SU-DHL-6 (cell line): ENCODE measurements around the gene ASTN1.

Experiments
- H2AFZ ChIP-seq: fragments of 200-600 bp; sonication (generic); 2 replicates; pipeline ENCODE4 v1.6.1; 2014; ENCODE audit warnings: low read depth, mild to moderate bottlenecking, moderate library complexity, mixed read lengths, antibody characterized with exemption, low read length; ENCODE audit not compliant: severe bottlenecking
- H3F3A ChIP-seq: fragments of 200-600 bp; shearing (Covaris generic); 2 replicates; pipeline ENCODE4 v1.6.0; 2016; ENCODE audit warnings: antibody characterized with exemption, mild to moderate bottlenecking; ENCODE audit not compliant: insufficient read depth
- H3K27ac ChIP-seq: fragments of 200-600 bp; sonication (generic); 2 replicates; pipeline ENCODE4 v1.5.1; 2016; ENCODE audit warnings: low read depth, mild to moderate bottlenecking, low read length, moderate library complexity, mixed read lengths
- H3K27me3 ChIP-seq: fragments of 200-600 bp; sonication (generic), shearing (Covaris generic); 2 replicates; pipeline ENCODE4 v1.6.0; 2014; ENCODE audit warnings: mild to moderate bottlenecking, low read length
- H3K36me3 ChIP-seq: fragments of 200-600 bp; sonication (generic); 2 replicates; pipeline ENCODE4 v1.6.1; 2014; ENCODE audit warnings: mild to moderate bottlenecking, low read length, mixed read lengths
- H3K4me2 ChIP-seq: fragments of 300-600, 200-600 bp; shearing (Covaris generic), sonication (generic); 2 replicates; pipeline ENCODE4 v1.6.0; 2014; ENCODE audit warnings: low read length, low read depth, mild to moderate bottlenecking; ENCODE audit not compliant: poor library complexity, severe bottlenecking
- H3K4me3 ChIP-seq: fragments of 200-600 bp; sonication (generic); 2 replicates; pipeline ENCODE4 v1.5.1; 2014; ENCODE audit warnings: antibody characterized with exemption, low read length, mild to moderate bottlenecking, mixed read lengths; ENCODE audit not compliant: insufficient read depth, poor library complexity, severe bottlenecking
- H3K79me2 ChIP-seq: fragments of 200-600 bp; sonication (generic); 2 replicates; pipeline ENCODE4 v1.6.1; 2014; ENCODE audit warnings: mild to moderate bottlenecking, low read length, moderate library complexity; ENCODE audit not compliant: insufficient read depth
- H3K9ac ChIP-seq: fragments of 200-600 bp; sonication (generic); 2 replicates; pipeline ENCODE4 v1.7.0; 2014; ENCODE audit warnings: mild to moderate bottlenecking, low read length
- H3K9me2 ChIP-seq: fragments of 200-600 bp; sonication (generic); replicated peaks from 2 replicates; pipeline ENCODE4 v1.6.1; 2014; ENCODE audit warnings: low read length; ENCODE audit not compliant: insufficient read depth
- H3K9me3 ChIP-seq: fragments of 200-600 bp; sonication (generic); 2 replicates; pipeline ENCODE4 v1.6.1; 2014; ENCODE audit warnings: low read length, mixed read lengths; ENCODE audit not compliant: insufficient read depth
- H4K20me1 ChIP-seq: fragments of 200-600 bp; sonication (generic); 2 replicates; pipeline ENCODE4 v1.6.1; 2014; ENCODE audit warnings: low read depth, mild to moderate bottlenecking, antibody characterized with exemption, low read length, moderate library complexity, mixed read lengths
- EZH2phosphoT487 ChIP-seq: fragments of 200-600 bp; sonication (generic), shearing (Covaris generic); conservative IDR thresholded peaks from 2 replicates; pipeline ENCODE4 v1.6.1; 2018; ENCODE audit warnings: mild to moderate bottlenecking, antibody characterized with exemption, low read length, moderate library complexity, mixed read lengths
- TF ChIP-seq, protein P1 (sequence below): fragments of 200-600 bp; sonication (generic); IDR thresholded peaks from one replicate; pipeline ENCODE4 v1.5.1; 2017; ENCODE audit warnings: antibody characterized with exemption, mild to moderate bottlenecking, low read length, moderate library complexity; ENCODE audit not compliant: insufficient read depth, poor library complexity, severe bottlenecking

ASTN1 gene

GRCh38 chr1:177103005-177103852, 61.3 kb downstream of the ASTN1 start:
- Histone ChIP-seq H3K79me2 (no peaks in the 10 kb centered on the region), H3K4me2 (no peak overlapping the region), H3K27me3 (no peaks in the 10 kb centered on the region), H3K9me2 (no peaks in the 10 kb centered on the region), H3K36me3 (no peaks in the 10 kb centered on the region), H3K9me3 (no peaks in the 10 kb centered on the region), H2AFZ (no peak overlapping the region), H3K9ac (no peak overlapping the region), H4K20me1 (no peaks in the 10 kb centered on the region), H3F3A (no peaks in the 10 kb centered on the region), H3K27ac (no peak overlapping the region), H3K4me3 (no peak overlapping the region)
- TF ChIP-seq, protein P1, sequence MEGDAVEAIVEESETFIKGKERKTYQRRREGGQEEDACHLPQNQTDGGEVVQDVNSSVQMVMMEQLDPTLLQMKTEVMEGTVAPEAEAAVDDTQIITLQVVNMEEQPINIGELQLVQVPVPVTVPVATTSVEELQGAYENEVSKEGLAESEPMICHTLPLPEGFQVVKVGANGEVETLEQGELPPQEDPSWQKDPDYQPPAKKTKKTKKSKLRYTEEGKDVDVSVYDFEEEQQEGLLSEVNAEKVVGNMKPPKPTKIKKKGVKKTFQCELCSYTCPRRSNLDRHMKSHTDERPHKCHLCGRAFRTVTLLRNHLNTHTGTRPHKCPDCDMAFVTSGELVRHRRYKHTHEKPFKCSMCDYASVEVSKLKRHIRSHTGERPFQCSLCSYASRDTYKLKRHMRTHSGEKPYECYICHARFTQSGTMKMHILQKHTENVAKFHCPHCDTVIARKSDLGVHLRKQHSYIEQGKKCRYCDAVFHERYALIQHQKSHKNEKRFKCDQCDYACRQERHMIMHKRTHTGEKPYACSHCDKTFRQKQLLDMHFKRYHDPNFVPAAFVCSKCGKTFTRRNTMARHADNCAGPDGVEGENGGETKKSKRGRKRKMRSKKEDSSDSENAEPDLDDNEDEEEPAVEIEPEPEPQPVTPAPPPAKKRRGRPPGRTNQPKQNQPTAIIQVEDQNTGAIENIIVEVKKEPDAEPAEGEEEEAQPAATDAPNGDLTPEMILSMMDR = no peak
- no peak for TF ChIP-seq EZH2phosphoT487

GRCh38 chr1:177092001-177092400, 72.5 kb downstream of the ASTN1 start:
- Histone ChIP-seq H3K9me2 (no peaks in the 10 kb centered on the region), H3K9ac (no peak overlapping the region), H3K27ac (no peak overlapping the region), H3K27me3 (no peaks in the 10 kb centered on the region), H3F3A (no peaks in the 10 kb centered on the region), H3K36me3 (no peaks in the 10 kb centered on the region), H3K4me3 (no peak overlapping the region), H4K20me1 (no peaks in the 10 kb centered on the region), H3K79me2 (no peaks in the 10 kb centered on the region), H2AFZ (no peak overlapping the region), H3K9me3 (0 out of 2 replicates have a peak, but pooled peaks cover 7% of the 10 kb centered on the region), H3K4me2 (no peak overlapping the region)
- TF ChIP-seq, protein P1 = no peak
- TF ChIP-seq EZH2phosphoT487 = no peak

DNA sequence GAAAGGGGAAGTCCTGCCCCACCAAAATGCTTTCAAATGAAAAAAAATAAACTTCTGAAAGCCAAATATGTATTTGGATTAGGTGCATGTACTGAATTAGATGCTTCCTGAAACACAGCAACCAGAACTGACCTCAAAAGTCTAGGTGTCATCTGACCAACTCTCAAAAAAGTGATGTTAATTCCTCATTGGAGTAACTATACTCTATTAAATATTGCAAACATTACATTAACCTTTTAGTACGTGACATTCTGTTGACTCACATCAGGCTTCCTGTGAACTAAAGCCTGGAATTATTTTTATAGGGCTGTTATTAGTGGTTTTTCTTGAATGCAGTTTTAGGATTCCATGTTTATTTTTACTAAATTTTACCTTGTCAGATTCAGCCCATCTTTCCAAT, 73.5 kb downstream of the ASTN1 start:
- Histone ChIP-seq H3K9ac (no peak overlapping the region), H3K4me2 (no peak overlapping the region), H3K9me3 (no peaks in the 10 kb centered on the region), H2AFZ (no peak overlapping the region), H3K9me2 (no peaks in the 10 kb centered on the region), H3K27ac (no peak overlapping the region), H3K79me2 (no peaks in the 10 kb centered on the region), H3K4me3 (no peak overlapping the region), H3K36me3 (no peaks in the 10 kb centered on the region), H3F3A (no peaks in the 10 kb centered on the region), H3K27me3 (no peaks in the 10 kb centered on the region), H4K20me1 (no peaks in the 10 kb centered on the region)
- TF ChIP-seq EZH2phosphoT487 = no peak

DNA sequence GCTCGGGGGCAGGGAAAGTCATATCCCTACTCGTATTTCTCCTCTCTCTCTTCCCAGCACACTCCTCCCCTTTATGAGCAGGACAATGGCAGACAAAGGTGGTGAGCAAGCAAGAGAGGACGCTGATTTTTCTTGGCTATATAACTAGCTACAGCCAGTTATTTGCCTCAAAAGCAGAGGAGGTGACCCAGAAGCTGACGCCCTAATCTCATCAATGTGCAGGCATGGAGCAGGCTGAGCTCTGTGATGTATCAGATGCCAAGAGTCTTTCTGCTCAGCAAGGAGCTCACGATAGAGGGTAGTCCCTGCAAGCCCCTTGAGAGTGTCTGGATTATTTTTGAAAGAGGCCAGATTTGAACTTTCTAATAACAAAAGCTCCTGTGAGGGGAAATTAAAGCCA, 75.5 kb downstream of the ASTN1 start:
- Histone ChIP-seq H3K9me3 (no peaks in the 10 kb centered on the region), H3K9me2 (no peaks in the 10 kb centered on the region), H3K36me3 (no peaks in the 10 kb centered on the region), H3K27ac (no peak overlapping the region), H3K27me3 (no peaks in the 10 kb centered on the region), H2AFZ (no peak overlapping the region), H3K4me2 (no peak overlapping the region), H3F3A (no peaks in the 10 kb centered on the region), H3K9ac (no peak overlapping the region), H3K4me3 (no peak overlapping the region), H3K79me2 (no peaks in the 10 kb centered on the region), H4K20me1 (no peaks in the 10 kb centered on the region)
- TF ChIP-seq, protein P1 = no peak
- no peak for TF ChIP-seq EZH2phosphoT487
